ENCODE data around the gene GARNL3.

GARNL3 gene

DNA sequence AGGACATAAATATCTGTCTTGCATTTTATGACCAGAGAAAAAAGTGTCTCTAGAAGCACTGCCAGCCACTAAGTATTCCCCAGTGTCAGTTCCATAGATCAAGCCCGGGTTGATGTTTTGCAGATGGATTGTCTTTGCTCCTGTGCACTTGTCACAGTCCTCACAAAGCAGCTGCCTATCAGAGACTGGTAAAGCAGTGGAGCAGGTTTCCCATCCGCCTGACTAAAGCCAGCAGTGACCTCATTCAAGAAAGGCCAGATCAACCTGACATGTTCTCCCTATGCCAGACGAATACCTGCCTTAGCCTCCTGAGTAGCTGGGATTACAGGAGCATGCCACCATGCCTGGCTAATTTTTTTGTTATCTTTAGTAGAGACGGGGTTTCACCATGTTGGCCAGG lies 26.8 kb upstream of the GARNL3 start:
- no peak for DNase-seq (ENCODE audit: low read depth)

DNA sequence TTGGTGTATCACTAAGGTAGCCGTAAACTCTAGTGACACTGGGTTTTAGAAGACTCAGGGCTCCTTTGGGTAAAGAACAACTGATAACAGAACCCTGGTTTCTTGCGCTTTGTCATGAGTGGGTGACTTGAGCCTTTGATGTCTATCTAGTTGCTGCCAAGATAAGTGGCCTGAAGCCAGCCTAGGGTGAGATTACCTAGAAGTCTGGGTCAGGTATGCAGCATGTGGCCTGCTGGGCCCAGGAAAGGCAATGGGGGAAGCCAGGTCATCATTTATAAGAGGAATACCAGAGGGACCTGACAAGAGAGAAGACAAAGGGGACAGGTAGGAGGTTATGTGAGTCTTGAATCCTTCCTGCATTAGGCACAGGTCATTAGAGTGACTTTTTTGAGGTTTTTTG lies 23.2 kb upstream of the GARNL3 start:
- DNase-seq (ENCODE audit: low read depth): no peak

DNA sequence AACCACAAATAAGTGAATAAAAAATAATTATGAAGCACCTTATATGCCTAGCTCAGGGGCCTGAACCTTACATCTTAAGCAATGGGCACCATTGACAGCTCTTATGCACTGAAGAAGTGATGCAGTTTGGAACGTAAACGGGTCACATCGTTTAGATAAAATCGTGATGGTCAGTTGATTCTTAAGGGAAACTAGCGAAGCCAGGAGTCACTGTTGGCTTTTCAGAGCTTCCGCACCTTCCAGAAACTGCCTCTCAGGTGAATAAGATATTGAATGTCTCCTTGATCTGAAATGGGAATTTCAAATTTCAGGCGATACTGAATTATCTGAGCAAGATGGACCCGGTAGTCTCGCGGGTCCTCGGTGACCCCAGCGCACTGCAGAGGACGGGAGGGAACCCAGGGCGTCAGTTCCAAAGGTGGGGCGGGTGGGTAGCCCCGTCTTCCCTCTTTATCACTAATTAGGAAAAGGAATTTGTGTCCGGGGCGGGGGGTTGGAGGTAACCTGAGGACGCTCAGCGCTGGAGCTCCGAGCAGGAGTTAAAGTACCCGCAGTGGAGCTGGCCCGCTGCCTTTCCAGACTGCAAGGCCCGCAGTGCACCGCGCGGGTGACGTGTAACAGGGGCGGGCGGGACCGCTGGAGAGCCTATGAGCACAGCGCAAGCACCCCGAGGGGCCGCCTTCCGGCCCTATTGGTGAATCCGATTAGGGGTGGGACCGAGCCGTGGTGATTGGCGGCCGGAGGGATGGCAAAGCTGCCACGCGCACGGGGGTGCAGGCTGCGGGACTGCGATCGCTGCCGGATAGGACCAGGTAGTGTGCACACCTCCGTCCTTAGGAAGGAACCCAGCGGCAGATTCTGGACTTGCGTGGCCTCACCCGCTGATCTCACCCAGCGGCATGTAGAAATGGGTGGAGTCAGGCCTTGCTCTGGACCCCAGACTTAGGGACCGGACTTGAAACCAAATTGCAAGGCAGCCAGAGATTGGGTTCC lies 19.7 kb upstream of the GARNL3 start:
- peak; percentile 70 for DNase-seq (ENCODE audit: low read depth)

DNA sequence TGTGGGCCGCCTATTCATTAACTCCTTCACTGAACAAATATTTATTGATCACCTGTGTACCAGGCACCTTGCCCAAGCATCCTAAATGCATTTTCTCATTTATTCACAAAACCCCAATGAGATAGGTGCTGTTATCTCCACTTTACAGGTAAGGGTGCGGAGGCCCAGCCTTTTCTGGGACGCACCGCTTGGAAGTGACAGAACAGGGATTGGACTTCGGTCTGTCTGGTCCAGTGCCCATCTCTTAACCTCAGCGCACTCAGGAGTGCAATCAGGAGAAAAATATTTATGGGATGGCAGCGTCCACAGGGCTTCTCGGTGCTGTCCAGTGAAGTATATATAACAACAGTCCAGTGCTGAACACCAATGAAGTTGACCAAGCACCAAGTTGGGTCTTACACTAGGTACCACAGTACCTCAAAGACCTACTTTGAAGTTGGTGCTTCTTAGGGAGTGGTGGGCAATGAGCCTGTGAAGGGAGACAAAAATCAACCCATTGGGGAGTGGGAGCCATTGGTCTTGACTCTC lies 18.9 kb upstream of the GARNL3 start:
- no peak for DNase-seq (ENCODE audit: low read depth)

DNA sequence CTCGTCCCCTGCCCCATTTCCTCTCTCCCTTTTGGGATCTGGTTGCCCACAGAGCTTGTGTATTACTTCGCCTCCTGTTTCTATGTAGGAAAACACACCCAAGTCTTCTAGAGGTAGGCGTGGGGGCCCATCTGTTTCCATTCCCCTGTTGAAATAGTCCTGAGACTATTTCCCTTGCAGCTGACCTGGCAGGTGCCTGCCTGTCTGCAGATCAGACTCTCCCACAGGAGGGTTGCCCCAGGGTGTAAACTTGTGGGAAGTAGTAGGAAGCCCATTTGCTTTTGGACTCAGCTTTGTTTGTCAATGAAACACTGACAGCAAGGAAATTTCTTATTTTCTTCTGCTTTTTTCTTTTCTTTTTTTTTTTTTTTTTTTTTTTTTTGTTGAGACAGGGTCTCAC lies 16.3 kb upstream of the GARNL3 start:
- DNase-seq (ENCODE audit: low read depth): no peak

DNA sequence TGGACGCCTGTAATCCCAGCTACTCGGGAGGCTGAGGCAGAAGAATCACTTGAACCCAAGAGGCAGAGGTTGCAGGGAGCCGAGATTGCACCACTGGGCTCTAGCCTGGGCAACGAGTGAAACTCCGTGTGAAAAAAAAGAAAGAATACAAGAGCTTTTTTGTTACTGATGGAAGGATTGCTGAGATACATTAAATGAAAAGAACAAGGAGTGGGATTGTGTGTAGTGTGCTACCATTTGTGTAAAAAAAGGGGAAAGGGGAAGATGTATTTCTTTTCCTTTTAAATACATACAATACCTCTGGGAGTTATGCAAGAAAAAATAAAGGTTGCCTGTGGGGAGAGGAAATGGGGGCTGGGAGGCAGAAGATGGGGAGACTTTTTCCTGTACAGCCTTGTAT lies 14.7 kb upstream of the GARNL3 start:
- DNase-seq (ENCODE audit: low read depth): no peak

DNA sequence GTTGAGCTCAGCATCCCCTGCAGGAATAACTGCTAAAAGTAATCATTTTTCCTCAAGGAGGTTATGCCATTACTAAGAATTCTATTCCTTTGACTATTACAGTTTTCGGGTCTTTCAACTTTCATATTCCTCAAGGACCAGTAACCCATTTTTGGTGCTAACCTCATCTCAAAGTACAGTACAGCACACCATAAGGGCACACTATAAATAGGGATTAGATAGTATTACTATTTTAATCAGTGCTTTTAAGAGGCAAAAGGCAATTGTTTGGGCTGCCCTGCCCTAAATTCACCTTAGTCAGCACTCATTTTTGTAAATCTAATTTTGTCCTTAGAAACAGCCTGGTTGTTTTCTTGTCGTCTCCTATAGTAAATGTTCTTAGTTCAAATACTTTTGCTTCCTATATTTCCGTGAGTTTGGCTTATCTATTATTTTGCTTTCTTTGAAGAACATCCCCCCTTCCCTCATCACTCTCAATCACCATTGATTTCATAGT lies 13.6 kb upstream of the GARNL3 start:
- DNase-seq (ENCODE audit: low read depth): no peak

DNA sequence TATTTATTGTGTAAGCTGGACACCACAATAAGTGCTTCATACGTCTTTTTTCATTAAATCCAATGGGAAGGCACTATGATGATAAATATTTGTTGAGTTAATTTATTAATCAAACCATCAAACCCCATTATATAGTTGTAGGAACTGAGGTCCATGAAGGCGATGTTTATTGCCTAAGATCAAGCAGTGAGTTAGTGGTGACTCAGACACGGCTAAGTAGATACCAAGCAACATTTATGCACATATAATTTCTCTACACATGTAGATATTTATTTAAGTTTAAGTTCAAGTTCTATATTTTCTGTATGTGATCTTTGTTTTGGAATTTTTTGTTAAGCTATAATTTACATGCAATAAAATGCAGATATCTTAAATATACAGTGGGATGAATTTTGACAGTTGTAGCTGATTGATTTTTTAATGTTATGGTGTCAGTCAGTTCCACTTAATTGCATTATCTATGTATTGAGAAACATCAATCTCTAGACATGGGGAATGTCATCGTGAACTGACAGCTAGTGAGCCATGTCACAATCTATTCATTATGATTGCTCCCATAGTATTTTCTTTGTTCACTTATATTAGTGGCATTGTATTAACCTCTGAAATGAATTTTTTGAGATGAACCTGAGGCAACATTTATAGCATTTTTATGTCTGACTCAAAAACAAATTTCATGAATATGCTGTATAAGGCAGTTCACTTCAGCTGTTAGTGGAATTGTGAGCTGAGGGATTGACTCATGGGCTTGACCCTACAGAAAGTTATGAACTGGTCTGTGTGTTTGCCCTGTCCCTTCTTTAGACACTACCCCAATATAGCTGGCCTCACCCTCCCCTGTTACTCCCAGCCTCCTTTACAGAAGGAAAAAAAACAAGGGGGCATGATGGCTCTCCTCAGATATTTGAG lies 11.9 kb upstream of the GARNL3 start:
- no peak for DNase-seq (ENCODE audit: low read depth)

DNA sequence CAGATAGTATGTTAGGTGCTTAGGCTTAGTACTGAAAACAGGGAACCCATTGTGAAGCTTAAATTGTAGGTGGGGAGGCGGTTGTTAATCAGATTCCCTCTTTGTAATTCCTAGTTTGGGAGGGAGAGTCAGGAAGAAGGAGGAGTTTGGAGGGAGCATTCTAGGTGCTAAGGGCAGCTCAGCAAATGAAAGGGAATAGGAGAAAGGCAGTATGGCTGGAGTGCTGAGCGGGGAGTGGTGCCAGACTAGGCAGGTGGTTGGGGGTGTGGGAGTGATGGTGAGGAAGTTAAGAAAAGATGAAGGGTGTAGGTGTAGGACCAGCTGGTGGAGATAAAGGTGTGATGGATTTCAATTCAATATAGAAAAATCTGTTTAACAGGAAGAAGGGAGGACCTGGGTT lies 11.1 kb upstream of the GARNL3 start:
- no peak for DNase-seq (ENCODE audit: low read depth)

DNA sequence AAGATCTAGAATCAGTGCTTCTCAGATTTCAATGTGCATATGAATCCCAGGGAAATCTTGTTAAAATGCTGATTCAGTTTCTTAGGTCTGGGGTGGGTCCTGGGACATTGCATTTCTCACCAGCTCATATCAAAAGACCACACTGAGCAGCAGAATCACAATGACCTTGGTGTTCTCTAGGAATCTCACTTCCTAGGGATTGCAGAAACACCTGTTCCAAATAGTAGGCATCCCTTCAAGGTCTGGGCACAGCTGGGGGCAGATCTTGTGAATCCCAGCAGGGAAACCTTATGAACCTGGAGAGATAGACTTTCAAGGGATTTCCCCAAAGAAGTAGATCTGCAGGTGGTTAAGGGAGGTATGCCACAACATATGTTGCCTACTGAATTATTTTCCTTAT lies 8.9 kb upstream of the GARNL3 start:
- no peak for DNase-seq (ENCODE audit: low read depth)

DNA sequence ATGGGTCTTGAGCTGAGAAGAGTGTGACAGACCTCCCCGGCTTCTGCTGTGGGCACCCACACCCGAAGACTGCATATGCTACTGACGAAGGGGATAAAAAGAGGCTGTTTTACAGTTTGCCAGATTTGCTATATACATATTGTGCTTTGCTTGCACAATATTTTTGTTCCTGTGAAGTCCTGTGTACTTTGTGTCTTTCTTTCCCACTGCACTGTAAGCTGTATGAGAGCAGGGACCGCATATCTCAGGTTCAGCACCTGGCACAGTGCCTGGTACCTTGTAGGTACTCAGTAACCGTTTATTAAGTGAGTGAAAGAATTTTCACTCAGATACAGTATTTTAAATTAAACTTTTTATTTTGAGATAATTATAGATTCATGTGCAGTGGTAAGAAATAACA lies 8.2 kb upstream of the GARNL3 start:
- no peak for DNase-seq (ENCODE audit: low read depth)

DNA sequence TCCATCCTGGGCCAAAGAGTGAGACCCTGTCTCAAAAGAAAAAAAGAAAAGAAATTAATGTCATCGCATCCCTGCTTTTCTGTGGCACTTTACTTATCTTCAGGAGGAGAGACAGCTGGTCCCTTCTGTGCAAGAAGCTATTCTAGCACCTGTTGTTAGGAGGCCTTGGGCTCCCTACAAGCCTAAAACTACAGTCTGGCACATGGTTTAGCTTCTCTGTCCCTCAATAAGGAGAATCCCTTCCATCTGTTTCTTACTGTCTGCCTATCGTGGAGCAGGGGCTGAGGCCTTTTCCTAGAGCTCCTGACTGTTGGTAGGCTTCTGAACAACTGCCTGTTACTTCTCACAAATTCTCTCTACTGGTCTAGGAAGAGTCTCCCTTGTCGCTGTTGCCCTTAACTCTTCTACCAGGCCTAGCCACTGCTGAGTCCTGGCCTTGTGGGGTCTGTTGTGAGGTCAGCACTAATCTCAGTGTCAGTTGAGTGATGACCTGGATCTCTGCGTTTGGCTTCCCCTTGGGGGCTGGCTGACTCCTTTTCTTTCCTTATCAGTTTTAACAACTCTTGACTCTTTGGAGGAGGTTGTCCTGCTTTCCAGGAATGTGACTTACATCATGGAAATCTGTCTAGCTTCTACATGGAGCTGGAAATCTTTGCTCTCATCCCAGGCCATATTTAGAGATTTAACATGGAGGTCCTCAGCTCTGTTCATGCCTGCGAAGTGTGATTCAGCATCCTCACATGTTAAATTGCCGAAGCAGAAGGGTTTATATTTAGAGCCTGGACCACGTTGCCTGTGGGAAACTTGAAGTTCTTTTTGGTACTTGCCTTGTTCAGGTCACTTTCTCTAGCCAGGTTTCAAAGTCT lies 5.7 kb upstream of the GARNL3 start:
- no peak for DNase-seq (ENCODE audit: low read depth)

DNA sequence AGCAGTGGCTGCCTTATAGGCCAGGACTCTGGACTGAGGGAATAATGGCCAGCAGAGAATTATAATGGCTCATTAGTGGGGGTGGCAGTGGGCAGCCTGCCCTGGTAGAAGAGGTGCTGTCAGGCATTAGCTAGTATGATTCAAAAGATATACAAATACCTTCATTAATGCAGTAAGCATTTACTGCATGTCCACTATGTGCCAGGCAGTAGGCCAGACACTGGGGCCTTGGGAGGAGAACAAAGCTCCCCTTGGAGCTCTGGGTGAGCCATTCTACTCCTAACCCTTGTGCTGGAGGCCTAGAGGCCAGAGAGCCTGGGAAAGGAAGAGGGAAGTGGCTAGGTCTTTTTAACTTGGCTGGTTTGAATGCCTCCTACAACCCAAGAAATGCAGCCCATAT lies 2.0 kb upstream of the GARNL3 start:
- no peak for DNase-seq (ENCODE audit: low read depth)

DNA sequence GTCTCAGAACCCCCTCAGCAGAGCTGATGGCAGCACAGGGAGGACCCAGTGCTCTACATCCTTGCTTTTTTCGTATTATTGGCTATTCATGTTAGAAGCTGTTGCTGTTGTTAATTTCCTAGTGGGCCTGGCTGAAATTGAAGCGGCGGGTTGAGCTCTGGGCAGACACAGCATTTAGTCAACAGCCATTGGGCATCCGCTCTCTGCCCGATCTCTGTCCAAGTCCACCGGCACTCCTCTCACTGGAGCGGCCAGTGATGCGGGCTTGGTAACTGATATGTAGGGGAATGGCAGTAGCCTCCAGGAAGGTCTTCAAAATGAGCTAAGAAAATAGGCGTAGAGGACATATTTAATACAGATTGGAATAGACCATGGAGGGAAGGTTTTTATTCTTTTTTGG lies 1.3 kb upstream of the GARNL3 start:
- no peak for DNase-seq (ENCODE audit: low read depth)

DNA sequence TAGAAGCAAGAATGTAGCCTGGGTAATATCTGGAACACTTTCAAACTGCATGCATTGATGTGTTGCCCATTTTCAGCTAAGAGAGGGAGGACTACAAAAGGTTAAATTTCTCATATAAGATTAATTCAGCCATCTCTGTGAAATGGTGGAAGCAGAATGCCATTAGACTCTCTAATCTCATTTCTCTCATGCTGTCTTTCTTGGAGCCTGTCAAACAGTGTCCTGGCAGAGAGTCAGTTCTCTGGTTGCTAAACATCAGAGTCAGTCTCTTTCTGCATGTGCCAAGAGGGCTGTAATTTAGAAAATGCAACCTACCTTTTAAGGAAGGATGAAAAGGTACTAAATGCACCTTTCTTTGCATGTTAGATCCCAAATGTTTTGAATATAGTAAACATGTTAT lies 910 bp upstream of the GARNL3 start:
- DNase-seq (ENCODE audit: low read depth): no peak

DNA sequence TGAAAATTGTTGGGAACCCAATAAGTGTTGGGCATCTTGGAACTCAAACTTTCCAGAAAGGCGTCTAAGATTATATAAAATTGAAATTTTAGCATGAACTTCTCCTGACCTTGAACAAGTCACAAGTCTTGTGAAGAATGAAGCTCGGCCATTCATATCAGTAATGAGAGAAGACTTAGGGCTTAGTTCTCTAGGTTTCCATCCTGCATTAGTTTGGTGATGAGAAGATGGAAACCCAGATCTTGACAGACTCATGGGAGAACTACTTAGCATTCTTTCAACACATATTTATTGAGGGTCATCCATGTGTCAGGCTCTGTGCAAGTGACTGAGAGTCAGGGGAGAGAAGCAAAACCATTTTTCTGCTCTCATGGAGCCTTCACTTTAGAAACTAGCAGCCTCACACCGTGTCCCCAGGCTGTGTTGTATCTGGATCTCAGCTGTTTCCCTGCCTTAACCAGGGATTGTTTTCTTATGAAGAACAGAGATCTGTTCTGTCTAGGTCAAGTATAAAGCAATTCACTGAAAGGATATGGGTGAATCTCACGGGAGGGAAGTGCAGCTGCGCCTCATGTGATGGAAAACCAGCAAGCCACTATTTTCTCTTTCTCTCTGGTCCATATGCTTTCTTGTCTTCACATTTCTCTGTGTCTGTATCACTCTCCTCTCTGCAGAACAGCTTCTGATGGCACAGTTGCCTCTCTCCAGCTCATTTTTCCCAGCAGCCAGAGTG lies 3.4 kb downstream of the GARNL3 start:
- no peak for DNase-seq (ENCODE audit: low read depth)

DNA sequence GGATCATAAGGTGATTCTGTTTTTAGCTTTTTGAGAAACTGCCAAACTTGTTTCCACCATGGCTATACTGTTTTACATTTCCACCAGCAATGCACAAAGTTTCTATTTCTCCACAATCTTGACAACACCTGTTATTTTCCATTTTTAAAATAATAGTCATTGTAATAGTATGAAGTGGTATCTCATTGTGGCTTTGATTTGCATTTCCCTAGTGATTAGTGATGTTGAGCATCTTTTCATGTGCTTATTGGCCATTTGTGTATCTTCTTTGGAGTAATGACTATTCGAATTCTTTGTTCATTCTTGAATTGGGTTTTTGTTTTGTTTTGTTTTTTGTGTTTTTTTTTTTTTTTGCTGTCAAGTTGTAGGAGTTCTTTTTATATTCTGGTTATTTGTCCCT lies 4.9 kb downstream of the GARNL3 start:
- DNase-seq (ENCODE audit: low read depth): no peak

DNA sequence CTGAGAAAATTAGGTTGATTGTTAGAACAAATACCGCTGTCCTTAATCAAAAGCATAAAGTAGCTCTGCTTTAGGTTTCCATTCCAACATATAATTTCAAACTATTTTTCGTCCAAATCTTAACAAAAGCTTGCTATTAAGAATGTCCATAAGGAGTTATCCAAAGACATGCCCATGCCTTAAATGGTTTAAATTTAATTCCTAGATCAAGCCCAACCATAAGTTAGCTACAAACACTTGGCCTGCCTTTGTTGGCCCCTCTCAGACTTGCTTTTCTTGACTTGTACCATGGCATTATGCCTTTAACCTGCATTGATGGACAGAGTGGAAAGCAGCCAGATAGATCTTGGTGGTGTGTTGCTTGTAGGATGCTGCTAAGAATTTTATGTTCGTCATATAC lies 8.8 kb downstream of the GARNL3 start:
- DNase-seq (ENCODE audit: low read depth): no peak

DNA sequence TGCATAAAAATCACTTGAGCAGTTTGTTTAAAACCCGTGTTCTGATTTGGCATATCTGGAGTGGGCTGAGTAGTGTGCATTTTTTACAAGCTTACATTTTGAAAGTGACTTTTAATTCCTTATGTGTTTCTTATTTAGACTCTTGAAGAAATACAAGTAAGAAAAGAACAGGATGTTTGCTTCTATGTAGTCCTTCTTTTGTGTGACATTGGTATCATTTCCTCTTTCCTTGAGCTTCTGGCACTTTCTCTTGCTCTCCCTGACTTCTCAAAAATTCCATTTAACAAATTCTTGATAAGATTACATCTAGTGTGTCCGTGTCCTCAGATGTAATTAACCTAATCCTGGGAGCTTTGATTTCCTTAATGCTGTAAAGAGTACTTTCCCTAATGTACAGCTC lies 12.5 kb downstream of the GARNL3 start:
- no peak for DNase-seq (ENCODE audit: low read depth)

DNA sequence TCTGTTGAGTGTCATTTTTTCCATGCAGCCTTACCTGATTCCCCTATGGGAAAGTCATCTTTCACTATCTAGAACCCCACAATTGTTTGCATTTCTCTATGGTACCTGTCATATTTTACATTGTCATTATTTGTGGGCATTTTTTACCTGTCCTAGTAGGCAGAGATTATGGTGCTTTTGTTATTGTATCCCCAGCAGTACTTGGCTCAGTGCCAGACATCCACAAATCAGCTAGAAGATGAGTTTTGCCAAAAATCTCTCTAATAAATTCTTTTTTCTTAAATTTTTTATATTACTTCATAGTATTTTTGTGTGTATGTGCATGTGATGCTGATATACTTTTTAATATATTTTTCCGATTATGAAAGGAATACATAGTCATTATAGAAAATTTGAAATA lies 13.2 kb downstream of the GARNL3 start:
- no peak for DNase-seq (ENCODE audit: low read depth)

DNA sequence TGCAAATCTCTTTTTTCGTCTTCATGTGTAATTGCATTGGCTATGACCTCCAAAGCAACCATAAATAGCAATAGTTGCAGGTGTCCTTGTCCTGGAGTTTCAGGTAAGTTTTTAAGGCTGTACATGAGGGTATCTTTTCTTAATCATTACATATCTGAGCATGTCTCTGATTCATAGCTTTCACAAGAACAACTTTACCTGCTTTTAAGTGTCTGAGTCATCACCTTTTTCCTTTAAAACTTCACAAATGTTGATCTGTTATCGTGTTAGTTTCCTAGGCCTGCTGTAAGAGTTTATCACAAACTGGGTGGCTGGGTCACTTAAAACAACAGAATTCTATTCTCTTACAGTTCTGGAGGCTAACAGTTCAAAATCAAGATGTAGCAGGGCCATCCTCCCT lies 13.8 kb downstream of the GARNL3 start:
- no peak for DNase-seq (ENCODE audit: low read depth)
